ENCODE measurements around the gene DGKB.

The DGKB gene

GRCh38 chr7:14195079-14195478, 707.5 kb downstream of the DGKB start:
- Histone ChIP-seq H3K4me1 (peaks cover 15% of the 10 kb centered on the region), H3K36me3 (no peaks in the 10 kb centered on the region), H3K27me3 (no peaks in the 10 kb centered on the region), H3K4me3 (ENCODE audit: low read depth, low read length) (no peak overlapping the region), H3K9me3 (no peaks in the 10 kb centered on the region)
- no peak for TF ChIP-seq CTCF (IDR thresholded peaks at IDR 0.05; ENCODE audit: low read depth, low read length)
- DNase-seq, result no peak

- Histone ChIP-seq H3K9me3 (no peaks in the 10 kb centered on the region; the same call in 1 of the 2 replicates), H3K4me3 (ENCODE audit: low read depth, low read length) (no peak overlapping the region), H3K27me3 (no peaks in the 10 kb centered on the region), H3K4me1 (peaks cover 5% of the 10 kb centered on the region), H3K36me3 (no peaks in the 10 kb centered on the region)
- no peak for TF ChIP-seq CTCF (IDR thresholded peaks at IDR 0.05; ENCODE audit: low read depth, low read length)
- no peak for DNase-seq
Measured at GRCh38 chr7:14191686-14192098, 710.9 kb downstream of the DGKB start.

GRCh38 chr7:14184292-14184864, 718.2 kb downstream of the DGKB start:
- no peak for DNase-seq
- H3K4me1 ChIP-seq, result peaks cover 6% of the 10 kb centered on the region; the same call in 1 of the 2 replicates

GRCh38 chr7:14179781-14180180, 722.8 kb downstream of the DGKB start:
- no peaks in the 10 kb centered on the region for H3K9me3 ChIP-seq
- H3K4me1 ChIP-seq, result peaks cover 6% of the 10 kb centered on the region; the same call in 1 of the 2 replicates
- DNase-seq, result no peak
- TF ChIP-seq CTCF (IDR thresholded peaks at IDR 0.05; ENCODE audit: low read depth, low read length), result no peak
- no peaks in the 10 kb centered on the region for H3K27me3 ChIP-seq
- no peaks in the 10 kb centered on the region for H3K36me3 ChIP-seq
- H3K4me3 ChIP-seq (ENCODE audit: low read depth, low read length), result no peak overlapping the region

More at GRCh38 chr7:14184292-14184864, 718.2 kb downstream of the DGKB start:
- no peak overlapping the region for H3K4me3 ChIP-seq (ENCODE audit: low read depth, low read length)
- no peaks in the 10 kb centered on the region for H3K36me3 ChIP-seq
- H3K9me3 ChIP-seq, result no peaks in the 10 kb centered on the region; the same call in 1 of the 2 replicates
- no peaks in the 10 kb centered on the region for H3K27me3 ChIP-seq
- TF ChIP-seq CTCF (IDR thresholded peaks at IDR 0.05; ENCODE audit: low read depth, low read length), result no peak

GRCh38 chr7:14177876-14178275, 724.7 kb downstream of the DGKB start:
- TF ChIP-seq CTCF (IDR thresholded peaks at IDR 0.05; ENCODE audit: low read depth, low read length), result no peak
- H3K27me3 ChIP-seq, result no peaks in the 10 kb centered on the region
- no peaks in the 10 kb centered on the region for H3K9me3 ChIP-seq
- H3K4me3 ChIP-seq (ENCODE audit: low read depth, low read length), result no peak overlapping the region
- H3K4me1 ChIP-seq, result peaks cover 6% of the 10 kb centered on the region; the same call in 1 of the 2 replicates
- no peak for DNase-seq
- H3K36me3 ChIP-seq, result no peaks in the 10 kb centered on the region

GRCh38 chr7:14170872-14171271, 731.7 kb downstream of the DGKB start:
- Histone ChIP-seq H3K4me1 (no peaks in the 10 kb centered on the region), H3K4me3 (ENCODE audit: low read depth, low read length) (no peak overlapping the region), H3K36me3 (no peaks in the 10 kb centered on the region), H3K27me3 (no peaks in the 10 kb centered on the region), H3K9me3 (no peaks in the 10 kb centered on the region)
- no peak for TF ChIP-seq CTCF (IDR thresholded peaks at IDR 0.05; ENCODE audit: low read depth, low read length)
- DNase-seq, result no peak
